NCI-H1092 treated with DMSO at 0.1 percent for 48 hours (cell line): ENCODE results near the gene QRICH1.

Source experiments
- DNase-seq: peaks from one replicate; lab custom pipeline; 2025; lab: John Stamatoyannopoulos, UW

Gene QRICH1

GRCh38 chr3:48997714-48998637 is 95.9 kb downstream of the QRICH1 start:
- DNase-seq, result peak; percentile 81

GRCh38 chr3:48997102-48997635 is 96.7 kb downstream of the QRICH1 start:
- DNase-seq, result no peak

GRCh38 chr3:48996640-48997039 is 97.2 kb downstream of the QRICH1 start:
- DNase-seq, result no peak

- DNase-seq, result no peak
Measured at GRCh38 chr3:48993834-48994233, 100.0 kb downstream of the QRICH1 start.

GRCh38 chr3:48991851-48992545 is 101.9 kb downstream of the QRICH1 start:
- no peak for DNase-seq

GRCh38 chr3:48990636-48991469 is 103.0 kb downstream of the QRICH1 start:
- DNase-seq, result no peak

GRCh38 chr3:48989796-48990635 is 103.9 kb downstream of the QRICH1 start, which contains the start of gene P4HTM:
Gene P4HTM (plus strand): TSS chr3:48990241. CDS start chr3:48990257, 16 bp downstream.
- DNase-seq, result peak; percentile 64

GRCh38 chr3:48989126-48989795 is 104.6 kb downstream of the QRICH1 start:
- peak; percentile 39 for DNase-seq

- no peak for DNase-seq
Measured at GRCh38 chr3:48985831-48986376, 108.0 kb downstream of the QRICH1 start.

- no peak for DNase-seq
Measured at GRCh38 chr3:48984663-48985062, 109.2 kb downstream of the QRICH1 start.

GRCh38 chr3:48983096-48983495 is 110.8 kb downstream of the QRICH1 start:
- no peak for DNase-seq

GRCh38 chr3:48982686-48983085 is 111.2 kb downstream of the QRICH1 start:
- no peak for DNase-seq

GRCh38 chr3:48982016-48982415 is 111.9 kb downstream of the QRICH1 start:
- DNase-seq, result no peak

- no peak for DNase-seq
Measured at GRCh38 chr3:48980295-48980694, 113.6 kb downstream of the QRICH1 start.
